Thymus (tissue), 11 donors: Measurements from ENCODE around the gene FGF18. TPM values are rescaled to one million over a fixed set of nuclear protein-coding genes. Genes with fewer than 3 reads are reported as not detected.

Experiments used
- DNase-seq, 9 donors: peaks; one replicate each; pipeline ENCODE4 v3.0.0-alpha.2; 2013; ENCODE audit warnings: low spot score in 9 of 9, low read depth in 6 of 9, missing footprints in 1 of 9
- H3K27ac ChIP-seq, 2 donors: one replicate each; pipeline ENCODE4 v1.5.1; 2013; ENCODE audit warnings: control low read depth in 1 of 2, low read depth in 1 of 2, low read length in 1 of 2, mild to moderate bottlenecking in 1 of 2, moderate library complexity in 1 of 2
- H3K27me3 ChIP-seq, 2 donors: one replicate each; pipeline ENCODE4 v1.5.1; 2013; ENCODE audit warnings: low read length in 1 of 2; ENCODE audit not compliant: control insufficient read depth in 2 of 2, insufficient read depth in 1 of 2
- H3K36me3 ChIP-seq, 2 donors: one replicate each; pipeline ENCODE4 v1.5.1; 2013; ENCODE audit warnings: low read length in 1 of 2, mild to moderate bottlenecking in 1 of 2, moderate library complexity in 1 of 2; ENCODE audit not compliant: control insufficient read depth in 2 of 2, insufficient read depth in 2 of 2
- H3K4me1 ChIP-seq, 2 donors: one replicate each; pipeline ENCODE4 v1.5.1; 2013; ENCODE audit warnings: low read length in 2 of 2; ENCODE audit not compliant: control insufficient read depth in 2 of 2, insufficient read depth in 2 of 2
- H3K4me3 ChIP-seq, 2 donors: one replicate each; pipeline ENCODE4 v1.5.1; 2013; ENCODE audit warnings: low read length in 2 of 2, control low read depth in 1 of 2, mild to moderate bottlenecking in 1 of 2
- H3K9me3 ChIP-seq, 2 donors: one replicate each; pipeline ENCODE4 v1.5.1; 2013; ENCODE audit warnings: low read length in 1 of 2, mild to moderate bottlenecking in 1 of 2; ENCODE audit not compliant: control insufficient read depth in 2 of 2, insufficient read depth in 1 of 2
- WGBS: extraction: QIAGEN DNeasy Blood & Tissue Kit; methylation state at CpG from one replicate; pipeline ENCODE4 v1.1.7; 2013; 5-methylcytosine and 5-hydroxymethylcytosine counted together
- polyA plus RNA-seq: library from polyadenylated mRNA; stranded (reverse); fragments of 200-250 nt; gene quantifications from one replicate; pipeline ENCODE4 v1.2.3, GENCODE V29; 2013
- total RNA-seq: library from RNA; stranded (reverse); fragments of 120-200 nt; gene quantifications from one replicate; pipeline ENCODE4 v1.2.4, GENCODE V29; 2013
- donor health status: healthy.

FGF18 gene
- total and polyA plus RNA-seq, 2 donors, result 0.80 to 0.82 TPM

GRCh38 chr5:171479776-171480125, 60.3 kb downstream of the FGF18 start:
- H3K4me1 ChIP-seq, result no peaks in the 10 kb centered on the region
- H3K27me3 ChIP-seq, result no peaks in the 10 kb centered on the region
- H3K27ac ChIP-seq, result no peak overlapping the region
- no peak for DNase-seq
- no peaks in the 10 kb centered on the region for H3K36me3 ChIP-seq
- no peaks in the 10 kb centered on the region for H3K9me3 ChIP-seq
- WGBS, result 35% methylated on average over 1 of the region's 1 CpG
- H3K4me3 ChIP-seq, result no peak overlapping the region

- no peaks in the 10 kb centered on the region for H3K27me3 ChIP-seq
- no peaks in the 10 kb centered on the region for H3K9me3 ChIP-seq
- no peak overlapping the region for H3K4me3 ChIP-seq
- H3K36me3 ChIP-seq, result no peaks in the 10 kb centered on the region
- H3K4me1 ChIP-seq, result no peaks in the 10 kb centered on the region
- DNase-seq, result no peak
- no peak overlapping the region for H3K27ac ChIP-seq
- WGBS, result 81% methylated on average over 6 of the region's 6 CpGs
Observed at GRCh38 chr5:171480239-171480638, 60.8 kb downstream of the FGF18 start.

GRCh38 chr5:171481571-171482433, 62.4 kb downstream of the FGF18 start:
- Histone ChIP-seq H3K27me3 (no peaks in the 10 kb centered on the region), H3K4me1 (no peaks in the 10 kb centered on the region), H3K9me3 (no peaks in the 10 kb centered on the region), H3K36me3 (no peaks in the 10 kb centered on the region), H3K27ac (no peak overlapping the region), H3K4me3 (no peak overlapping the region)
- 92% methylated on average over 10 of the region's 10 CpGs for WGBS
- DNase-seq, result no peak

GRCh38 chr5:171482434-171482730, 62.9 kb downstream of the FGF18 start:
- H3K27ac ChIP-seq, result no peak overlapping the region
- WGBS, result 98% methylated on average over 4 of the region's 4 CpGs

GRCh38 chr5:171483551-171484135, 64.2 kb downstream of the FGF18 start:
- no peak overlapping the region for H3K27ac ChIP-seq
- DNase-seq, result no peak
- H3K36me3 ChIP-seq, result no peaks in the 10 kb centered on the region
- H3K9me3 ChIP-seq, result no peaks in the 10 kb centered on the region
- no peaks in the 10 kb centered on the region for H3K27me3 ChIP-seq
- WGBS, result 95% methylated on average over 21 of the region's 21 CpGs
- H3K4me1 ChIP-seq, result no peaks in the 10 kb centered on the region
- H3K4me3 ChIP-seq, result no peak overlapping the region

More at GRCh38 chr5:171482434-171482730, 62.9 kb downstream of the FGF18 start:
- DNase-seq, result no peak
- H3K36me3 ChIP-seq, result no peaks in the 10 kb centered on the region
- H3K4me3 ChIP-seq, result no peak overlapping the region
- no peaks in the 10 kb centered on the region for H3K27me3 ChIP-seq
- no peaks in the 10 kb centered on the region for H3K4me1 ChIP-seq
- H3K9me3 ChIP-seq, result no peaks in the 10 kb centered on the region

- Histone ChIP-seq H3K4me3 (no peak overlapping the region), H3K4me1 (no peaks in the 10 kb centered on the region), H3K27me3 (no peaks in the 10 kb centered on the region), H3K9me3 (no peaks in the 10 kb centered on the region), H3K36me3 (no peaks in the 10 kb centered on the region), H3K27ac (no peak overlapping the region)
- 40% methylated on average over 7 of the region's 7 CpGs for WGBS
- DNase-seq, result peak in 6 of 9 donors; percentile 3 to 32 (median 10)
Observed at GRCh38 chr5:171484460-171484899, 65.0 kb downstream of the FGF18 start.

GRCh38 chr5:171485668-171486067, 66.2 kb downstream of the FGF18 start:
- H3K9me3 ChIP-seq, result no peaks in the 10 kb centered on the region
- no peak for DNase-seq
- no peaks in the 10 kb centered on the region for H3K4me1 ChIP-seq
- 97% methylated on average over 4 of the region's 4 CpGs for WGBS
- no peaks in the 10 kb centered on the region for H3K36me3 ChIP-seq
- no peaks in the 10 kb centered on the region for H3K27me3 ChIP-seq
- no peak overlapping the region for H3K4me3 ChIP-seq
- no peak overlapping the region for H3K27ac ChIP-seq

GRCh38 chr5:171486613-171487012, 67.2 kb downstream of the FGF18 start:
- no peaks in the 10 kb centered on the region for H3K27me3 ChIP-seq

GRCh38 chr5:171488876-171489275, 69.4 kb downstream of the FGF18 start:
- H3K36me3 ChIP-seq, result no peaks in the 10 kb centered on the region
- peaks cover 0 to 2% of the 10 kb centered on the region in 2 donors for H3K9me3 ChIP-seq
- no peak overlapping the region for H3K27ac ChIP-seq
- H3K27me3 ChIP-seq, result no peaks in the 10 kb centered on the region
- DNase-seq, result no peak
- H3K4me3 ChIP-seq, result no peak overlapping the region
- H3K4me1 ChIP-seq, result no peaks in the 10 kb centered on the region
- WGBS, result 95% methylated on average over 13 of the region's 13 CpGs

More at GRCh38 chr5:171486613-171487012, 67.2 kb downstream of the FGF18 start:
- no peaks in the 10 kb centered on the region for H3K36me3 ChIP-seq
- no peak overlapping the region for H3K4me3 ChIP-seq
- no peak overlapping the region for H3K27ac ChIP-seq
- H3K9me3 ChIP-seq, result no peaks in the 10 kb centered on the region
- no peaks in the 10 kb centered on the region for H3K4me1 ChIP-seq
- no peak for DNase-seq
- 84% methylated on average over 4 of the region's 4 CpGs for WGBS
